Right lung (tissue), 5 donors: Measurements from ENCODE around the gene SMYD3. TPM values are rescaled to one million over a fixed set of nuclear protein-coding genes. Genes with fewer than 3 reads are reported as not detected.
"Not testable (repeated sequence)": the region's sequence is repeated elsewhere in the genome, so short reads cannot be mapped to it uniquely, and the experiment has no call there.

Experiments used
- DNase-seq, 2 donors: peaks; one replicate each; pipeline ENCODE4 v3.0.0-alpha.2; 2013
- polyA plus RNA-seq, 5 donors: library from polyadenylated mRNA; unstranded; fragments of 120-200 nt; gene quantifications; one replicate each; pipeline versions ENCODE4 v1.2.1 to v1.2.3, GENCODE V29; 2013; ENCODE audit warnings: inconsistent platforms in 1 of 5, low replicate concordance in 1 of 5; ENCODE audit not compliant: insufficient read length in 5 of 5, insufficient read depth in 1 of 5

SMYD3 gene
- polyA plus RNA-seq, 5 donors: 20.9 to 28.5 (median 24.4) TPM

DNA sequence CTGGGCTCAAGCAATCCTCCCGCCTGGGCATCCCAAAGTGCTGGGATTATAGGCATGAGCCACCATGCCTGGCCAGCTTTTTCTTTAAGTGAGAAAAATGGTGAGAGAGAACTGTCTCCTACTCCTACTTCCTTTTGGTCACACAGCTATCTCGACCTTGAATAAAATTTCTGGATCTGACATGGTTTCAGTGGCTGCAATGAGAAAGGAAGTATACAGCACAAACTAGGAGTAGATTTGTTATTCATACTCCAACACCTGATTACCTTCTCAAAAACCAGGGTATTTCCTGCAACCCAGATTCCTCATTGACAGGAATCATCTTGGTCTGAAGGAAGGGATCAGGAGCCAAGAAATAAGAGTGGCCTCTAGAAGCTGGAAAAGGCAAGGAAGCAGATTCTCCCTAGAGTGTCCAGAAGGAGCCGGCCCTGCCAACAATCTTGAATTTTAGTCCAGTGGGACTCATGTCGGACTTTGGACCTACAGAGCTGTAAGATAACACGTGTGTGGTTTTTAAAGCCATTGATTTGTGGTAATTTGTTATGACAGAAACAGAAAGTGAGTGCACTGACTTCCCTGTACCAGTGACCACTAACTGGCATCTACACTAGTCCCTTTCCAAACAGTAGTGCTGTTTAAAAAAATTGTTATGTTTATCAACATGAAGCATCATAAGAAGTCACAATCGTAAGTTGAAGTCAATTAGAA lies 516.6 kb downstream of the SMYD3 start:
- DNase-seq: no peak

DNA sequence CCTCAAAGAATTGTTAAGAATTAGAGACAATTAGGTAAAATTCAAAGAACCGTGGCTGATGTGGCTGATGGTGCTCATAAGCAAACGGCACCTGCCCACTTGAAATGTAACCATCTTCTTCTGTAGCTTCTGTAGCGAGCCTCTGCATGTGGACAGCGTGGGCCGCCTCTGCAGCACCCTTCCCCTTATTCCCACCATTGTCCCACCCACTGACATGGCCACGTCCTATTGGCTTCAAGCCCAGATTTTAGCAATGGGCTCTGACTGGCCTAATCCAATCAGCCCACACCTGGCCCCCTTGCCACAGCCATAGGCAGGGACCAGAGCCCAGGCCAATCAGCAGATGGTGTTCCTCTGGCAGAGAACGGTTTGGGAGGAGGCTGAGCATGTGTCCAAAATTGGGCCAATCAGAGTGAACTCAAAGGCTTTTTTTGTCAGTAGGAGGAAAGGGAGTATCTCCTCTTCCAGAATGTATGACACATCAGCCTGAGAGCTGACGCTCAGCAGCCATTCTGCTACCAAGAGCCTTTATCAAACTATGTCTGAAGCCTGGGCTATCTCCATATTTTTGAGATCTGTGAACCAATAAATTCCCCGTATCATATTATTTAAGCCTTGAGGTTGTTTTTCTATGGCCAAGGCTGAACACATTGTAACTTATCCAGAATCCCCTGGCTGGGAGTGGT lies 518.5 kb downstream of the SMYD3 start:
- DNase-seq: no peak

GRCh38 chr1:245987997-245988392 lies 519.1 kb downstream of the SMYD3 start:
- DNase-seq: no peak

DNA sequence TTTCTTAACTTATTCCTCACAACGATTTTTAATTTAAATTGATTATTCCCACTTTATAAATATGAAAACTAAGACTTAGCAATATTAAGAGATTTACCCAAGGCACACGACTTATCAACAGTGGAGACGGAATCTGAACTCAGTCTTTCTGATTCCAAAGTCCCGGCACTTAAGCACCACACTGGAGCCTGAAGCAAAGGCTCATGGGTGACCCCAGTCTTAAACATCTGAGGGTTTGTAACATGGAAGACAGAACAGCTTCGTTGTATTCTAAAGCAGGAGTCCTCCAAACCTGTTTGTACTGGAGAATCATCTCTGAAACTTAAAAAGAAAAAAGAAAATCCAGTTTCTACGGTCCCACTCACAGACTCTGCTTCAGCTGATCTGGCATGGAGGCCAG lies 519.5 kb downstream of the SMYD3 start:
- DNase-seq: no peak

DNA sequence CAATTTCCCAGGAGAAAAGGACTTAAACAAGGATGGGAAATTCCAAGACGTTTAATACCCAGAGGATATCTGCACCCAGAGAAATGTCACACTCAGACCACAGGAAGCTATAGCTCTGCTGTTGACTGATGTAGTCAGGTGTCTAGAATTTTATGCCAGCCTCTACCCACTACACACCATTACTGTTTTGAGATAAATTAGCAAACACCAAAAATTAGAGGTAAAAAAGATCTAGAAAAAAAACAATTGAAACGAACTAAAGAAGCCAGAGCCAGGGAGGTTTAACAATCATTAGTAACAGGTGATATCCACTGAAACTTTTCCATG lies 519.9 kb downstream of the SMYD3 start:
- no peak for DNase-seq

GRCh38 chr1:245986404-245987218 lies 520.5 kb downstream of the SMYD3 start:
- peak; percentile 57 to 70 for DNase-seq

- DNase-seq: no peak
These were observed 522.5 kb downstream of the SMYD3 start for GRCh38 chr1:245984390-245985155.

DNA sequence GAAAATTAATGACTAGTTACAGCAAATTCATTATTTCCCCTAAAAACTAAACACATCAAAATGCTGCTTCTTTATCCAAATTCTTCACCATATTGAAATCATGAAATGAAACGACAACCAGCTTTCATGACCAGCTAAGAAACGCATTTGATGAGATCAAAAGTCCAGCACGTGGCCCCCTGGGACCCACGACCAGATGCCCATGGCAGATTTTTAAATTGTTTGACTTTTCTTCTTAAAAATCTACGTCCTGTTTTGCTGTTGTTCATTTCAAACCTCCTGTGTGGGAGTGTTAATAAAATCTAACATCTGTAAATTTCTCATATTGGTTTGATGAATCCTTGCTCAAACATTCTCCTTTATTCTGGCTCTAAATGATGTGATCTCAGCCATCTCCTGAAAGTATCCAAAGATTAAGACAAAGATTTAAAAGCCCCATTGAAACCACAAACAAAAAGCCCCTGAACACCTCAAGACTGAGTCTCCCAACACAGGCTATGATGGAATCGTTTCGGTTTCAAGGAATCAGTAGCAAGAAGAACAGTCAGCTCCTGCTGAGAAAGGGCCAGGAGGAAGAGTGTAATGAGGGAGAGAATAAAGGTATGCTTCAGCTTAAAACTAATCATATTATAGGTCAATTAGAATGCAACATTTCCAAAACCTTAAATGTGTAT lies 523.6 kb downstream of the SMYD3 start:
- DNase-seq: no peak

DNA sequence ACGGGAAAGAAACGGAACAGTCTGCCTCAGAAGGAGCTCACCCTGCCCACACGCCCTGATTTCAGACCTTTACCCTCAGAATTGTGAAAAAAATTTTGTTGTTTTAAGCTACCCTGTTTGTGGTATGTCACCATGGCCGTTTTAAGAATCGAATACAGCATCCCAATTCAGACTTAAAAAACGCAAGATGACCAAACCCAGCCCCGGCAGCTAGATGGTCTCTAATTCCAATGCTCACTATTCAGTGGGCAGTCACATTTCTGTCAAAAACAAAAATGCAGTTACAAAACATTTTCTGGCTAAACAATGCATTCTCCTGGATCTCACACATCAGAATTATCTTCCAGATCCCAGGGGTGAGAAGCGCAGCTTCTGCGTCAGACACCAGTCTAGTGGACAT lies 527.5 kb downstream of the SMYD3 start:
- DNase-seq: no peak

GRCh38 chr1:245978915-245979314 lies 528.2 kb downstream of the SMYD3 start:
- DNase-seq: no peak

DNA sequence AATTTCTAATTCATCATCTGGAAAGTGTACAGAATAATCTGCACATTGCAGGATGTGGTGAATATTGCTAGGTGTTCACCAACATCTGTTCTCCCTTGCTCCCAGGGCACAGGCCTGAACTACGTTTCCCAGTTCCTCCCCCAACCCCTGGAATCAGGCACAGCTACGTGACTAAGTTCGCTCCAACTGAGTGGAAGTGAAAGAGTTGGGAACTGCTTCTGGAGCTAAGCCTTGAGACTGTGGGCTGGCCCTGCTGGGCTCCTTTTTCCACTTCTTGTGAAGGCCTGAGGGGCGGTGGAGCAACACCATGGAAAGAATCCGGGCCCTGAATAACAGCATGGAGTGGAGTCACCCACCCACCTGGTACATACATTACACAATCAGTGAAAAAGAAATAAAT lies 534.6 kb downstream of the SMYD3 start:
- no peak for DNase-seq

- no peak for DNase-seq
These were observed 535.4 kb downstream of the SMYD3 start for GRCh38 chr1:245971711-245972085.

DNA sequence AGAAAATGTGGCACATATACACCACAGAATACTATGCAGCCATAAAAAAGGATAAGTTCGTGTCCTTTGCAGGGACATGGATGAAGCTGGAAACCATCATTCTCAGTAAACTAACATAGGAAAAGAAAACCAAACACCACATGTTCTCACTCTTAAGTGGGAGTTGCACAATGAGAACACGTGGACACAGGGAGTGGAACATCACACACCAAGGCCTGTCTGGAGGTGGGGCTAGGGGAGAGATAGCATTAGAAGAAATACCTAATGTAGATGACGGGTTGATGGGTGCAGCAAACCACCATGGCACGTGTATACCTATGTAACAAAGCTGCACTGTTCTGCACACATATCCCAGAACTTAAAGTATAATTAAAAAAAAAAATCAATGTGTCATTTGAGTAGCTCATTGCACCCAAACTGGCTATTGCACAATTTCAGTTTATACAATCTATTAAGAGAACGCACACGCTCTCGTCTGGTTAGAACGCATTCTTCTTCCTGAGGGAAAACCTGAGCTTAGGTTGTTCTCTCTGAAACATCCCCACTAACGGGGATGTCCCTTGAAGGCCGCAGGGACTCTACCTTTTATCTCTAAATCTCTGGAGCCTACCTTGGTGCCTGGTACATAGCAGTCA lies 535.9 kb downstream of the SMYD3 start:
- DNase-seq: not testable (repeated sequence)

- no peak for DNase-seq
These were observed 537.8 kb downstream of the SMYD3 start for GRCh38 chr1:245969283-245969682.

GRCh38 chr1:245968775-245969174 lies 538.3 kb downstream of the SMYD3 start:
- no peak for DNase-seq

- DNase-seq: no peak
These were observed 541.7 kb downstream of the SMYD3 start for GRCh38 chr1:245965398-245965797.

DNA sequence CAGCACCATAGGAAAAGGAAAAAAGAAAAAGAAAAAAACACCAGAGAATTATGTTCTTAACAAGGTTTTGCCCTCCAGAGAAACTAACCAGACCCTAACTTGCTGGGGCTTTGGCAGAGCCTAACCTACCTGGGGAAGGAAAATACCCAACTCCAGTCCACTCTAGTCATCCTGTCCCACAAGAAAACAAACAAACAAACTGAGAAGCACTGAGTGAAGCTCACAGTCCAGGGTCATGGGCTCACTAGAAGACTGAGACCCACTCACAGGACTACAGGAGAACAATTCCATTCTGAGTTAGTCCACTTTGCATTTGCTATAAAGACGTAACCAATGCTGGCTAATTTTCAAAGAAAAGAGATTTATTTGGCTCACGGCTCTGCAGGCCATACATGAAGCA lies 543.4 kb downstream of the SMYD3 start:
- DNase-seq: no peak

GRCh38 chr1:245962453-245962852 lies 544.6 kb downstream of the SMYD3 start:
- no peak for DNase-seq

DNA sequence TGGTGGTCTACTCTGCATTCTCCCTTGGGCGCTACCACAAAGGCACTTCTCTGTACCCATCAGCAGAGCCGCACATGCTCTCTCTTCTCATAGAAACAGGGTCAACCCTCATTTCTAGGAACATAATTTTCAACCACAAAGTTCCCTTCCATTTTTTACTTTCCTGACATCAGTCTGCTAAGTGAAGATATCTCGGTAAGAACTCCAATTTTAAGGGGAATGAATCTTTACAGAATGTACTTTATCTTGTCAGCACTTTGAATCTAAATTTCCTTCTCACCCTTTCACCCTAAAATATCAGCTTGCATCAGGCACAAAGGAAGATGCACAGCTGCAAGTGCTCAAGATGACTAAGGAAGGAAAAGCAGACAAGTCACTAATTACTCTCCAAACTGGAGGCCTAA lies 545.9 kb downstream of the SMYD3 start:
- no peak for DNase-seq

DNA sequence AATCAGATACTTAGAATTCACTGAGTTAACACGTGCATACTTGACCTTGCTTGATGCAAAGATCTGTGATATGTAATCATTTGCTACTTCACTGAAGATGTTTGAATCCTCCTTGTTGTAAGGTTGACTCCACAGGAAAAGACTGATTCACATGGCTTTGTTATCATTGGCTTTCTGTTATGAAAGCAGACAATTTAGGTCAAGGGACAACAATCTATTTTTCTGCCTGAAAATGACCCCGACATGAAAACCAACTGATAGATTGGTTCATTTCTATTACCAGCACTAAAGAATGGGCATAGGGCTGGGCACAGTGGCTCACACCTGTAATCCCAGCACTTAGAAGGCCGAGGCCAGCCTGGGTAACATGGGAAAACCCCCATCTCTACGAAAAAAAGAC lies 546.9 kb downstream of the SMYD3 start:
- no peak for DNase-seq

- DNase-seq: no peak
These were observed 549.1 kb downstream of the SMYD3 start for GRCh38 chr1:245958016-245958415.
